Renal pelvis (tissue), 12 donors: ENCODE data around the gene TIAL1. TPM values are rescaled to one million over a fixed set of nuclear protein-coding genes. Genes with fewer than 3 reads are reported as not detected.

ENCODE experiments used
- DNase-seq: peaks from one replicate; pipeline ENCODE4 v3.0.0-alpha.2; 2013
- long read RNA-seq, 16 experiments: transcript quantifications; one replicate each; lab custom pipeline, GENCODE V29; 2026
- polyA plus RNA-seq, 3 donors: library from polyadenylated mRNA; unstranded; fragments of 120-200 nt; gene quantifications; one replicate each; pipeline ENCODE4 v1.2.1, GENCODE V29; 2013; ENCODE audit not compliant: insufficient read length in 3 of 3

TIAL1 gene
- polyA plus RNA-seq = 100 to 1,000 TPM; 132 to 188 (median 186) TPM
- long read RNA-seq, donor 1, full-length matches to known transcripts = 15 of 15 reads
- long read RNA-seq, donor 1, partial matches to known transcripts = 0 of 15 reads
- long read RNA-seq, donor 1, other reads (novel, unspliced or antisense) = 0 of 15 reads
- long read RNA-seq, donor 2, full-length matches to known transcripts = 22 of 33 reads
- long read RNA-seq, donor 2, partial matches to known transcripts = 11 of 33 reads
- long read RNA-seq, donor 2, other reads (novel, unspliced or antisense) = 0 of 33 reads
- long read RNA-seq, donor 3, full-length matches to known transcripts = 22 of 22 reads
- long read RNA-seq, donor 3, partial matches to known transcripts = 0 of 22 reads
- long read RNA-seq, donor 3, other reads (novel, unspliced or antisense) = 0 of 22 reads
- long read RNA-seq, donor 4, full-length matches to known transcripts = 18 of 27 reads
- long read RNA-seq, donor 4, partial matches to known transcripts = 9 of 27 reads
- long read RNA-seq, donor 4, other reads (novel, unspliced or antisense) = 0 of 27 reads
- long read RNA-seq, donor 5, full-length matches to known transcripts = 6 of 6 reads
- long read RNA-seq, donor 5, partial matches to known transcripts = 0 of 6 reads
- long read RNA-seq, donor 5, other reads (novel, unspliced or antisense) = 0 of 6 reads
- long read RNA-seq, donor 6, full-length matches to known transcripts = 14 of 29 reads
- long read RNA-seq, donor 6, partial matches to known transcripts = 15 of 29 reads
- long read RNA-seq, donor 6, other reads (novel, unspliced or antisense) = 0 of 29 reads
- long read RNA-seq, donor 7, full-length matches to known transcripts = 17 of 49 reads
- long read RNA-seq, donor 7, partial matches to known transcripts = 32 of 49 reads
- long read RNA-seq, donor 7, other reads (novel, unspliced or antisense) = 0 of 49 reads
- long read RNA-seq, donor 8, full-length matches to known transcripts = 4 of 4 reads
- long read RNA-seq, donor 8, partial matches to known transcripts = 0 of 4 reads
- long read RNA-seq, donor 8, other reads (novel, unspliced or antisense) = 0 of 4 reads
- long read RNA-seq, donor 9, full-length matches to known transcripts = 25 of 31 reads
- long read RNA-seq, donor 9, partial matches to known transcripts = 6 of 31 reads
- long read RNA-seq, donor 9, other reads (novel, unspliced or antisense) = 0 of 31 reads
- long read RNA-seq, donor 10, full-length matches to known transcripts = 11 of 32 reads
- long read RNA-seq, donor 10, partial matches to known transcripts = 21 of 32 reads
- long read RNA-seq, donor 10, other reads (novel, unspliced or antisense) = 0 of 32 reads
- long read RNA-seq, donor 11, full-length matches to known transcripts = 6 of 12 reads
- long read RNA-seq, donor 11, partial matches to known transcripts = 6 of 12 reads
- long read RNA-seq, donor 11, other reads (novel, unspliced or antisense) = 0 of 12 reads
- long read RNA-seq, donor 12, full-length matches to known transcripts = 17 of 22 reads
- long read RNA-seq, donor 12, partial matches to known transcripts = 0 of 22 reads
- long read RNA-seq, donor 12, other reads (novel, unspliced or antisense) = 5 of 22 reads
- long read RNA-seq, donor 13, full-length matches to known transcripts = 7 of 24 reads
- long read RNA-seq, donor 13, partial matches to known transcripts = 17 of 24 reads
- long read RNA-seq, donor 13, other reads (novel, unspliced or antisense) = 0 of 24 reads
- long read RNA-seq, donor 14 = 0 reads
- long read RNA-seq, donor 15, full-length matches to known transcripts = 15 of 27 reads
- long read RNA-seq, donor 15, partial matches to known transcripts = 12 of 27 reads
- long read RNA-seq, donor 15, other reads (novel, unspliced or antisense) = 0 of 27 reads
- long read RNA-seq, donor 16, full-length matches to known transcripts = 18 of 24 reads
- long read RNA-seq, donor 16, partial matches to known transcripts = 6 of 24 reads
- long read RNA-seq, donor 16, other reads (novel, unspliced or antisense) = 0 of 24 reads

DNA sequence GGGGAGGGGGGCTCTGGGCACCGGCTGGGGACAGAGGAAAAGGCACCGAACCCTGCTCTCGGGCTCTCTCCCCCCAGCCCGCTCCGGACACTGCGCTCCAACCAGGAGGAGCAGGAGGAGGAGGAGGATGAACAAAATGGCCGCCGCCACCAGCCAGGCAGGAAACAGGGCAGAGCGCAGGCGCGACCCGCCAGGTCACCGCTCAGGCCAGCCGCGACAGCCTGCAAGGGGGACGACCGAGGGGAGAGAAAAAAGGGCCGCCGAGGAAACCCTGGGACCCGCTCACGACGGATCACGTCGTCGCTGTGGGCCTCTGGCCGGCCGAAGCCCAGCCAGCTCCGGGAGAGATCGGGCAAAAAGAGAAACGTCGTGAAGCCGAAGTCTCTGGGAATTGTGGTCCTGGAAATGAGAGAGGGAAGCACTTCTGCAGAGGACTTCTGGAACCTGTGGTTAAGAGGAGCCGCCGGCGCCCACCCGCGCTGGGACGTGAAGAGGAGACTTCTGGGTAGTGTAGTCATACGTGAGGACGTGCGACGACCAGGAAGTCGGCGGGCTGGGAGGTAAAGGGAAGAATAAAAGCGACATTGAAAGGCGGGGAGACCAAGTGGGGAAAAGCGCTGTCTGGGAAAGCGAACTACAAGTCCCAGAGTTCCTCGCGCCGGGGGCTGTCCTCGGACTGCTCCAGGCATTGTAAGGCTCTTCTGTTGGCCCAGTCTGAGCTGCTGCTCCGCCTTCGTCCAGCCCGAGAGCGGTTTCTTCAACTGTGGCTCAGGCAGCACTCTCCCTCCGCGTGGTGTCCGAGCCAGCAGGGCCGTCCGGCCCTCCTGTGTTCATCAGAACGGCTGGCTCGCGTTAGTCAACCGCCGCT, at the start of gene TIAL1:
Gene TIAL1, minus strand, starts transcription at position 428 of the 868 bp plus-strand sequence. CDS start 499 bp downstream, outside the sequence.
- peak; percentile 99 for DNase-seq

- no peak for DNase-seq
Measured at GRCh38 chr10:119644994-119645393, 48.2 kb upstream of the TIAL1 start.

DNA sequence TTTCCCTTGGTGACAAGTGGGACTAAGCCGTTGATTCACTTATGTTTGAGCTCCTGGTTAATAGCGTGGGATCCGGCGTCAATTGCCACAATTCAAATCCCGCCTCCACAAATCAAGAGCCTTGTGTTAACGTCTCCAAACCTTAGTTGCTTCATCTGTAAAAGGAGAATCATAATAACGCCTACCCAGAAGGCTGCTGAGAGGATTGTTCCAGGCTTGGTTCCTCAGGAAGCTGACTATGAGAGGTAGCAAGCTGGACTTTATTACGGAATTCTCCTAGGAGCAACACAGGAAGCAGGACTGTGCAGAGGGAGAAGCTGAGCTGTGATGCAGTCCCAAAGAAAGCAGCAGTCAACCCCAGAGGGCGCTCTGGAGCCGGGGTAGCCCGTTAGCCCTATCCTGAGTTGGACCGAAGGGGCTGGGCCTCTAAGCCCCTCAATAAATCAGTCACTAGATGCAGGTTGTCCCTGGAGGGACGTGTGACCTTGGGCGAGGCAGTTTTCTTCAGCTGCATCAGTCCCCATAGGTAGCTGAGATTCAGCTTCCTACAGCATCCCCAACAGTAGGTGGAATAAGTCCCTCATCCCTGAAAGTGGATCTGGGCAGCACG, 47.5 kb upstream of the TIAL1 start:
- DNase-seq = no peak

- DNase-seq = no peak
Measured at GRCh38 chr10:119643306-119644204, 46.8 kb upstream of the TIAL1 start.

DNA sequence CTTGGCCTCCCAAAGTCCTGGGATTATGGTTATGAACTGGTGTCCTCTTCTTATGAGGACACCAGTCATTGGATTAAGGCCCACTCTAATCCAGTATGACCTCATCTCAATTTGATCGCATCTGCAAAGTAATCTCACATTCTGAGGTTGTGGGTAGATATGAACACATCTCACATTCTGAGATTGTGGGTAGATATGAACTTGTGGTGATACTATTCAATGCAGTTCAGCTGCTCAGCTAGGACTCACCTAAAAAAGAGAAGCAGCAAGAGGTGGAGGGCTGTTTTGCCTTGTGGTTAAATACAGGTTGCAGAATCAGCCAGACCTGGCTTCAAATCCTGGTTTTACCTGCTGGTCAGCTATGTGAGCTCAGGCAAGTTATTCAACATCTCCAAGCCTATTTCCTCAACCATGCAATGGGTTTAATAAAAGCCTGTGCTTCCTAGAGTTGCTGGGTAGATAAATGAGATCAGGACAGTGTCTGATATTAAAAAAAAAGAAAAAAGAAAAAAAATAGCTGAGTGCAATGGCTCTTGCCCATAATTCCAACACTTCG, 45.9 kb upstream of the TIAL1 start:
- no peak for DNase-seq

- DNase-seq = no peak
Measured at GRCh38 chr10:119640875-119641526, 44.2 kb upstream of the TIAL1 start.

- no peak for DNase-seq
Measured at GRCh38 chr10:119640384-119640783, 43.6 kb upstream of the TIAL1 start.

DNA sequence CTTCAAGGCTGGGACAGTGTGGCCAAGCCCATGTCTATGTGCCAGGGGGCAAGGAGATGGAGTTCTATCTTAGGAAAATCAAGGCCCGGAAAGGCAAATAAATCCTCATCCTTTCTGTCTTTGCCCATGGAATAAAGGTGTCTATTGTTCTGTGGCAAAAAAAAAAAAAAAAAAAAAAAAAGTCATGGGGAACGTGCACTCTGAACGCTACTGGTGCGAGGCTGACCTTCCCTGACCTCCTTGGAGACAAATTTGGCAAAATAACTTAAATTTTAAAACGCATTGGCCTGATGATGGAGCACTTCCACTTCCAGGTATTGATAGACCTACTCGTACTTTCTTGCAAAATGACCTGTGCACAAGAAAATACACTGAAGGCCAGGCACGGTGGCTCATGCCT, 42.2 kb upstream of the TIAL1 start:
- no peak for DNase-seq

GRCh38 chr10:119637631-119638030, 40.9 kb upstream of the TIAL1 start:
- no peak for DNase-seq

GRCh38 chr10:119634219-119634544, 37.4 kb upstream of the TIAL1 start:
- DNase-seq = no peak

DNA sequence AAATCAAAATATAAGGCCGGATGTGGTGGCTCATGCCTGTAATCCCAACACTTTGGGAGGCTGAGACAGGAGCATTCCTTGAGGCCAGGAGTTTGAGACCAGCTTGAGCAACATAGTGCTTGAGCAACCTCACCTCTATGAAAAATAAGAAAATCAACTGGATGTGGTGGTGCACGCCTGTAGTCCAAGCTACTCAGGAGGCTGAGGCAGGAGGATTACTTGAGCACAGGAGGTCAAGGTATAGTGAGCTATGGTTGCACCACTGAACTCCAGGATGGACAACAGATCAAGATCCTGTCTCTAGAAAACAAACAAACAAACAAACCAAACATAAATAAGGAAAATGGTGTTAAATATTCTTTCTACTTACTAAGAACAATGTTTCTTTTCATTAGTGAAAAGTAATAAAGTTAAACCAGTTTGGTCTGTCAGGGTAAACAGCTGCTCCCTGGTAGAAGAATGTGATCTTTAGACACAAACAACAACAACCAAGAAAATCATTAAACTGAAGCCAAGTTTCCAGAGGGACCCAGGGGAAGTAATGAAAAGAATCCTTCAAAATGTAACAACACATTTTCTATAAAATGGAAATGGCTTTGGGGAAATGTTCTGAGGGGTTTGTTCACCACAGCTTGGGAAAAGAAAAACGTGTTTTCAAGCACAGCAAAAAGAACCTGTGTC, 36.9 kb upstream of the TIAL1 start:
- no peak for DNase-seq

- DNase-seq = no peak
Measured at GRCh38 chr10:119630300-119630699, 33.5 kb upstream of the TIAL1 start.

- DNase-seq = no peak
Measured at GRCh38 chr10:119625570-119626280, 29.0 kb upstream of the TIAL1 start.

- no peak for DNase-seq
Measured at GRCh38 chr10:119621078-119621384, 24.3 kb upstream of the TIAL1 start.

DNA sequence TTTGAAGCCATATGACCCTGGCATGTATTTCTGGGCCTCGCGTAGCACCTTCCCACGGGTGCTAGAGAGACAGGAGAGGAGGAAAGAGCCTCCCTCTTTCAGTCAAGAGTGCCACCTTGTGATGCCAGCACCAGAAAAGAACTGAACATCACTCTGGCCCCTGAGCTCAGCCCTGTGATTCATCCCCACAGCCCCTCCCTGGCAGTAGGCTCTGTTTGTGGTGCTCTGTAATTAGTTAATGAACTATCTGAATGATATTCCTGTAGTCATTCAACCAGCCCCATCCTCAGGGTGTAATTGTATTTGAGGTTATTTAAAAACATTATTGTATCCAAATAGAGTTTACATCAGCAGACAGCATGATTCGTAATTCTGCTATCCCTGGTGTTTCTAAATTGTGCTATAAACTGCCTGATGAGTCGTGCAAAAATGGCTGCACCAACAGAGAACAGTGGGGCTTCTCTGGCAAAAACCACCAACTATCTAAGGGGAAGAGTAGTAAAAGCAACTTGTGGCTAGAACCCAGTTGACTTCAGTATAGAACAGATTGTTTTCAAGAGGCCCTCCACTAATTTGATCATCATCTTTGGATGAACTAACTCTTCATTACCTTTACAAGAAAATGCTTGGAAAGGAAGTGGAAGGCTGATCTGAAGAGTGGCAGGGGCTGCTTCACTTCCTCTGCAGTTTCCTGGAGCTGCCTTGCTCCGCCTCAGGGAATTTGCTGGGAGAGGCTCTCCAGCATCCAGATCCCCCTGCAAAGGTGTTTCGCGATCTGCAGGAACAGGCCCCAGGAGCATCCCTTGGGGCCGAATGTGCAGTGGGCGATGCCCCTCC, 23.7 kb upstream of the TIAL1 start:
- DNase-seq = no peak
